Myocyte (in vitro differentiated cells): Measurements from ENCODE around the gene ZNF710. TPM values are rescaled to one million over a fixed set of nuclear protein-coding genes. Genes with fewer than 3 reads are reported as not detected.

ENCODE experiments used
- DNase-seq: peaks from one replicate; pipeline ENCODE4 v3.0.0-alpha.2; 2012; ENCODE audit warnings: low read depth
- total RNA-seq: library from RNA; depleted of rRNA; stranded (reverse); fragments of >200 nt; gene quantifications from 2 replicates; pipeline ENCODE4 v1.2.3, GENCODE V29; 2014

The ZNF710 gene
- total RNA-seq, 1 donor from 2014 or later = 6.3 TPM

GRCh38 chr15:90016721-90017120 is 15.6 kb downstream of the ZNF710 start:
- no peak for DNase-seq

GRCh38 chr15:90018216-90018831 is 17.2 kb downstream of the ZNF710 start:
- DNase-seq = no peak

GRCh38 chr15:90019611-90020010 is 18.5 kb downstream of the ZNF710 start:
- no peak for DNase-seq

- no peak for DNase-seq
Measured at GRCh38 chr15:90020021-90020735, 19.1 kb downstream of the ZNF710 start.

GRCh38 chr15:90020936-90021507 is 19.9 kb downstream of the ZNF710 start:
- no peak for DNase-seq

GRCh38 chr15:90022345-90022744 is 21.2 kb downstream of the ZNF710 start:
- DNase-seq = no peak

GRCh38 chr15:90022905-90023700 is 22.0 kb downstream of the ZNF710 start:
- no peak for DNase-seq

- DNase-seq = no peak
Measured at GRCh38 chr15:90024406-90024805, 23.3 kb downstream of the ZNF710 start.

GRCh38 chr15:90025489-90026033 is 24.4 kb downstream of the ZNF710 start:
- DNase-seq = no peak

GRCh38 chr15:90028376-90028944 is 27.3 kb downstream of the ZNF710 start:
- no peak for DNase-seq

- no peak for DNase-seq
Measured at GRCh38 chr15:90029024-90029423, 27.9 kb downstream of the ZNF710 start.

- DNase-seq = no peak
Measured at GRCh38 chr15:90030376-90030775, 29.3 kb downstream of the ZNF710 start.

- peak; percentile 43 for DNase-seq
Measured at GRCh38 chr15:90031231-90031791, 30.2 kb downstream of the ZNF710 start.

GRCh38 chr15:90033006-90033405 is 31.9 kb downstream of the ZNF710 start:
- DNase-seq = no peak

- no peak for DNase-seq
Measured at GRCh38 chr15:90033448-90033847, 32.3 kb downstream of the ZNF710 start.

GRCh38 chr15:90035095-90035839 is 34.1 kb downstream of the ZNF710 start:
- DNase-seq = no peak

GRCh38 chr15:90035840-90036230 is 34.7 kb downstream of the ZNF710 start:
- no peak for DNase-seq

GRCh38 chr15:90036343-90036742 is 35.2 kb downstream of the ZNF710 start:
- DNase-seq = no peak

- no peak for DNase-seq
Measured at GRCh38 chr15:90036806-90037510, 35.8 kb downstream of the ZNF710 start.

GRCh38 chr15:90037511-90037860 is 36.4 kb downstream of the ZNF710 start:
- DNase-seq = no peak
